Fibroblast of the aortic adventitia (primary cell): ENCODE measurements around the gene SNX18. TPM values are rescaled to one million over a fixed set of nuclear protein-coding genes. Genes with fewer than 3 reads are reported as not detected.
A peak's percentile ranks its signal among the peaks of the same experiment; 100 is the strongest.

Experiments used
- DNase-seq: peaks from one replicate; pipeline ENCODE4 v3.0.0-alpha.2; 2010; ENCODE audit warnings: low read depth
- H3K4me3 ChIP-seq: 2 replicates; pipeline ENCODE4 v1.5.1; 2011; ENCODE audit warnings: low read depth, mild to moderate bottlenecking, control low read depth, low read length, moderate library complexity
- total RNA-seq: library from RNA; depleted of rRNA; stranded (reverse); fragments of >200 nt; gene quantifications from 2 replicates; pipeline ENCODE4 v1.2.3, GENCODE V29; 2012; ENCODE audit warnings: low replicate concordance
- TF ChIP-seq, protein P1 (sequence below): IDR thresholded peaks from 2 replicates; pipeline ENCODE4 v1.5.1; 2011; ENCODE audit warnings: mild to moderate bottlenecking, low read length, control low read depth, inconsistent platforms; ENCODE audit not compliant: insufficient read depth

SNX18 gene
- total RNA-seq, 1 donor, result 38.8 TPM

DNA sequence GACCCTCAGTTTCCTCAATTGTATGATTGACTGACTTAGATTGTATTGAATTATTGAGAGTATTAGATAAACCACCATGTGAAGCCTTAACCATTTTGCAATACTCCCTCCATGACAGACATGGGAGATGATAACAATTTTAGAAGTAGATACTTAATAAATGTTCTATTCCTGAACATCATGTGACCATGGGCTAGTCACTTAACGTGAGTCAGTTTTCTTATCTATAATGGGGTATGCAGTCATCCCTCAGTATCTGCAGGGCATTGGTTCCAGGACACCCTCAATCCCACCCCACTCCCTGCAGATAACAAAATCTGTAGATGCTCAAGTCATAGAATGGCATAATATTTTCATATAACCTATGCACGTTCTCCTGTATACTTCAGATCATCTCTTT lies 31.0 kb downstream of the SNX18 start:
- no peak overlapping the region for H3K4me3 ChIP-seq
- TF ChIP-seq, protein P1, sequence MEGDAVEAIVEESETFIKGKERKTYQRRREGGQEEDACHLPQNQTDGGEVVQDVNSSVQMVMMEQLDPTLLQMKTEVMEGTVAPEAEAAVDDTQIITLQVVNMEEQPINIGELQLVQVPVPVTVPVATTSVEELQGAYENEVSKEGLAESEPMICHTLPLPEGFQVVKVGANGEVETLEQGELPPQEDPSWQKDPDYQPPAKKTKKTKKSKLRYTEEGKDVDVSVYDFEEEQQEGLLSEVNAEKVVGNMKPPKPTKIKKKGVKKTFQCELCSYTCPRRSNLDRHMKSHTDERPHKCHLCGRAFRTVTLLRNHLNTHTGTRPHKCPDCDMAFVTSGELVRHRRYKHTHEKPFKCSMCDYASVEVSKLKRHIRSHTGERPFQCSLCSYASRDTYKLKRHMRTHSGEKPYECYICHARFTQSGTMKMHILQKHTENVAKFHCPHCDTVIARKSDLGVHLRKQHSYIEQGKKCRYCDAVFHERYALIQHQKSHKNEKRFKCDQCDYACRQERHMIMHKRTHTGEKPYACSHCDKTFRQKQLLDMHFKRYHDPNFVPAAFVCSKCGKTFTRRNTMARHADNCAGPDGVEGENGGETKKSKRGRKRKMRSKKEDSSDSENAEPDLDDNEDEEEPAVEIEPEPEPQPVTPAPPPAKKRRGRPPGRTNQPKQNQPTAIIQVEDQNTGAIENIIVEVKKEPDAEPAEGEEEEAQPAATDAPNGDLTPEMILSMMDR, result no peak
- DNase-seq, result peak; percentile 59

DNA sequence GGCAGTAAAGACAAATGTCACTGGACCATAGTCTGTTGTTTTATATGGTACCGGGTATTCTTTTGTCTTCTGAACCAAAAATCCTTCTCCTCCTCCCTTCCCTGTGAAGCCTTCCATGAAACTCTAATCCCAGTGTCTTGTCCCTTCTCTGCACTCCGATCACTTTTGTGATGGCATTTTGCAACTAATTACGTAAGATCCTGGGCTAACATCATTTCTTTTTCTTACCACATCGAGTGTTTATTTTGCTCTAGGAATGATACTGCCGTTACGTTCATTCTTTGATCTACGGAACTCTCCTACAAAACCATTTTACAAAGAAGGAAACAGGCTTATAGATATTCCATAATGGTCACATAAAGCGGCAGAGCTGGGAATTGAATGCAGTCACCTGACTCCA lies 33.7 kb downstream of the SNX18 start:
- DNase-seq, result no peak
- TF ChIP-seq, protein P1, result no peak
- no peak overlapping the region for H3K4me3 ChIP-seq

DNA sequence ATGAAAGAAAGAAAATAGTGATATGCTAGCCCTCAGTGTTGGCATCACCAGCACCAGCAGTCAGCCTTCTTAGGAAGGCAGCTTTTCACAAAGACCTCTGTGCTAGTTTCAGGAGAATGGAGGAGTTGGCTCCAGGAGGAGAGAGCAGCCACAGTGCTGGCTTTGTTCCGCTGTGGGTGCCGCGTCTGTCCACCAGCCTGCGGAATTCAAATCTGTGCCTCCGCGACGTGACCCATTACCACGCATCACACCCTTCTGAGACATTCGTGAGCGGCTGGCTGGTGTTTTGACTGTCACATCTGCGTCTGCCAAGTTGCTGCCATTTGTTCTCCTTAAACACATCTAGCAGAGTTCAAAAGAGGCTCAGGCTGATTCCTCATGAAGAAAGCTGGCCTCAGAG lies 34.4 kb downstream of the SNX18 start:
- no peak for DNase-seq
- TF ChIP-seq, protein P1, result no peak
- H3K4me3 ChIP-seq, result no peak overlapping the region

DNA sequence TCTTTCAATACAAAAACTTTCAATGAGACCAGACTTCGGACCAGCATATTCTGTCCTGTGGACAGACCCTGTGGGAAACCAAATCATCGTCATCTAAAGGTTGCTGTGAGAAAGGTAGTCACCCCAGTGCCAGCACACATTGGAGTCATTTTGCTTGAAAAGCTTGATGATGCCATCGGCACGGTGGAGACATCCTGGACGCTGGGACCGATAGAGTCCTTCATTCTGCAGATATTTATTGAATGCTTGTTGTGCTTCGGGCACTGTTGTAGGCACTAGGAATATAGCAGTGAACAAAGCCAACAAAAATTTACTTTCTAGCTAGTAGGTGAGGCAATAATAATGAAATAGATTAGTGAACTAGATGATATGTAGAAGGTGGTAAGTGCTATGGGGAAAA lies 34.9 kb downstream of the SNX18 start:
- no peak for DNase-seq
- H3K4me3 ChIP-seq, result no peak overlapping the region
- TF ChIP-seq, protein P1, result no peak

GRCh38 chr5:54553659-54554207 lies 36.2 kb downstream of the SNX18 start:
- H3K4me3 ChIP-seq, result no peak overlapping the region
- DNase-seq, result no peak
- TF ChIP-seq, protein P1, result no peak

GRCh38 chr5:54556141-54556540 lies 38.6 kb downstream of the SNX18 start:
- TF ChIP-seq, protein P1, result no peak
- peak; percentile 19 for DNase-seq
- H3K4me3 ChIP-seq, result no peak overlapping the region

- TF ChIP-seq, protein P1, result no peak
- peak; percentile 24 for DNase-seq
Measured at GRCh38 chr5:54558362-54558761, 40.8 kb downstream of the SNX18 start.

More at GRCh38 chr5:54558362-54558761, 40.8 kb downstream of the SNX18 start:
- H3K4me3 ChIP-seq, result no peak overlapping the region
